DMS114 treated with DMSO at 0.1 percent for 48 hours (cell line): ENCODE data around the gene TSEN15.
"Not testable (repeated sequence)": the region's sequence is repeated elsewhere in the genome, so short reads cannot be mapped to it uniquely, and the experiment has no call there.

ENCODE experiments used
- DNase-seq: peaks from one replicate; lab custom pipeline; 2025; ENCODE audit not compliant: unreplicated experiment; lab: John Stamatoyannopoulos, UW

TSEN15 gene

DNA sequence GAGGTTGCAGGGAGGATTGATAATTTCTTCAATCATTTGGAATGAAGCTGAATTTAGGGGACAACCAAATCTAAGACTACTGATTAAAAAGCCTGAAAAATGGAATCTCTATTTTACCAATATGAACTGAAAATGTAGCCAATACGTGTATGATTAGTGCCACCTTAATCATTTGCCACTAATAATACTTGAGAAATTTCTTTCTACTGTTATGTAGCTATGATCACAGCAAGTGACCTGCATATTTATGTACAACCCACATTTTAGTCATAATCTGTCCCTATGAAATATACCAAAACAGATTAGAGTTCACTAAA, 20.5 kb upstream of the TSEN15 start:
- no peak for DNase-seq

DNA sequence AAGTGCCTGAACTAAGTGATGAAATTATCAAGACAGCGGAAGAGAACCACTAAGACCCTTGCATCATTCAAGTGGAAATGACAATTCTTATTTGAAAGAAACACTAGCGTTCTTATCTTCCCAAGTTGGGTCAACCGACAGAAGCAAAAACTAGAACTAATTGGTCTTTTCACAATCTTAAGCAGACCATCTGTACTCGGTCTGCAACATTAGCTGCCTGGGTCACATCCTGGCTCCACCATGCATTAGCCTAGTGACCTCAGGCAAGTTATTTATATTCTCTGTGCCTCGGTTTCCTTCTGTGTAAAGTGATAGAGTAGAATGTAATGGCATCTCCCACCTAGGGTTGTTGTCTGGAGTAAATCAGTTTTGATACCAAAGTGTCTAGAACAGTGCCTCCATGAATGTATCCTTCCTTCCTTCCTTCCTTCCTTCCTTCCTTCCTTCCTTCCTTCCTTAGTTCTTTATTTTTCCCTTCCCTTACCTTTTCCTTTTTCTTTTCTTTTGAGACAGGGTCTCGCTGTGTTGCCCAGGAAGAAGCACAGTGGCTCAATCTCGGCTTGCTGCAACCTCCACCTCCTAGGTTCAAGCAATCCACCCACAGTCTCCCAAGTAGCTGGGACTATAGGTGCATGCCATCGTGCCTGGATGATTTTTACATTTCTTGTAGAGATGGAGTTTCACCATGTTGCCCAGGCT, 20.0 kb upstream of the TSEN15 start:
- no peak for DNase-seq

DNA sequence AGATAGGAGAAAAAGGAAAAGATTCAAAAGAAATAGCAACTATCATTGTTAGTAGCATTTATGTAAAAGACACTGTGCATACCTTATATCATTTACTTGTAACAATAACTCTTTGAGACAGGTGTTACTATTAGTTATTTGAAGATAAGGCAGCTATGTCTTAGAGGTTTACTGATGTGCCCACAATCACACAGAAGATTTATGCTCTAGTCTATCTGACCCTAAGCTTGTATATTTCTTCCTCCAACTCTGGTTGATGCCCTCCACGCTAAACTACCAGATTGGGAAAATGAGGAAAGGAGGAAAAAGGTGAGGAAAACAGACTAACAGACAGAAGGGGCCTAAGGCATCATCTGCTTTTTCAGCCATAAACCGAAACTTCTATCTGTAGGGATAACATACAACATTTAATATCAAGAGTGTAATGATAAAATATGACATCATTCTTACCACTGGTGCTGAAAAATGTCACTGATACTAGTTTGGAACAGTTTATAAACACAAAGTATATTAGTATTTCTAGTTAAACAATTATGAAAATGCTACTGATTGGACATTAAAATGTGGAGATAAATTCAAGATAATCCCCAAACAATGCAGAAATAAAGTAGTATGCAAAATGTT, 19.1 kb upstream of the TSEN15 start:
- DNase-seq, result no peak

DNA sequence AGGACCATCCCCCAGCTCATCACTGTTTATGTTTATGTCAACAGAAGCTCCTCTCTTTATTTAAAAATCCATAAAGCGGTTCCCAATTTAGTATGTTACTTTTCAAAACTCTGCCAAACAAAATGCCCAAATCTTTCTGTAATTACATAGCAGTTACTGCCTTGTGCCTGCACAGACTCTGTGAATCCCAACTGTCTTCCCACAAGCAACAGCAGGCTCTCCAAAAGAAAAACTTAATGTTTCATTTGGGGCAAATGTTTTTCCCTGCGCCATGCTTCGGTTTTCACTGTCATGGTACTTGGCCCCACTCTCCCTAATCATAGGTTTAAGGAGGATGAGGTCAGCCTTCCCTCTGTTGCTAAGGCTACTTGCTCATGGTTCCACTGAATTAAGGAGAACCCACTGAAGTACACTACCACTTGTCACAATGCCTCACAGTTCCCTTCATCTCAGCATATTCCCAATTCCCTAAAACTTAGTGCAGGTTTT, 18.6 kb upstream of the TSEN15 start:
- DNase-seq, result no peak

DNA sequence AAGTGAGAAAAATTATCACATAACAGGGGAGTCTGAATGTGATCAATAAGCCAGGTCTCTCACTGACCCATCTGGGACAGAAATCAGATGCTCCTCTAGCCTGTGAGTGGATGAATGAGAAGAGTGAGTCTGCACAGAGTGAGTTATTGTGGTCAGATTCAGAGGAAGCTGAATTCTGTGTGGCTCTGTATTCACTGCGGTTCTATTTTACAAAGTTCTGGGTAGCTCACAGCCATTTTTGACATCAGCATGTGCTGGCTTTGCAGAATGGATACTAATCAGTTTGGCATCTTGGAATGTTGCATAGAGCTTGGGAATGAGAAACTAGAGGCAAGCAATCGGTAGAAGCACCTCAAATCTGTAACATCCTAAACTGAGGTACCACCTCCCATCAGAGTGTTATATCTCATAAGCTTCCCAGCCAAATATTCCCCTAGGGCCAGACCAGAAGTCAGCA, 17.8 kb upstream of the TSEN15 start:
- no peak for DNase-seq

DNA sequence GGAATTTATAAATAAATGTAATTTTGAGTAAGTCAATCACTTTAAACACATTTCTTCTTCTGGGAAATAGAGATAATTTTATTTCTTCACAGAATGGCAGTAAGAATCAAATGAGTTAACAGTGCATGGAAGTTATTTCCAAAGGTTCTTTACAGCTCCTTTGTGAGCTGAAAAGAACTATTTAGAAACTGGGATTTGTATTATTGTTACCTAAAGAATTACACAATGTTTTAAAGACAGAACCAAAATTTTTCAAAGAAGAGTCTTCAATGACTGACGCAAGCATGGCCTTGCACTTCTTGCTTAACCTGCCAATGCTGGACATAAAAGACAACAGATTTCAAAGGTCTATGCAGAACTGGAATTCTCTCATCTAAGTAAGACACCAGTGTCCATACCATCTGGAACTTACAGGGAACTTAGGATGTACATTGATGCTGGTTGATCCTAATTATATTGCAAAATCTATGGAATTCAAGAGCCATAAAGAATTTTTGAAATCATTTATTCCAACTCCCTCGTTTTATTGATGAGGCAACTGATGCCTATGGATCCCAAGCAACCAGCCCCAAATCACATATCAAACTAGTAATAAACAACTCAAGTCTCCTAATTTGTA, 16.7 kb upstream of the TSEN15 start:
- DNase-seq, result no peak

DNA sequence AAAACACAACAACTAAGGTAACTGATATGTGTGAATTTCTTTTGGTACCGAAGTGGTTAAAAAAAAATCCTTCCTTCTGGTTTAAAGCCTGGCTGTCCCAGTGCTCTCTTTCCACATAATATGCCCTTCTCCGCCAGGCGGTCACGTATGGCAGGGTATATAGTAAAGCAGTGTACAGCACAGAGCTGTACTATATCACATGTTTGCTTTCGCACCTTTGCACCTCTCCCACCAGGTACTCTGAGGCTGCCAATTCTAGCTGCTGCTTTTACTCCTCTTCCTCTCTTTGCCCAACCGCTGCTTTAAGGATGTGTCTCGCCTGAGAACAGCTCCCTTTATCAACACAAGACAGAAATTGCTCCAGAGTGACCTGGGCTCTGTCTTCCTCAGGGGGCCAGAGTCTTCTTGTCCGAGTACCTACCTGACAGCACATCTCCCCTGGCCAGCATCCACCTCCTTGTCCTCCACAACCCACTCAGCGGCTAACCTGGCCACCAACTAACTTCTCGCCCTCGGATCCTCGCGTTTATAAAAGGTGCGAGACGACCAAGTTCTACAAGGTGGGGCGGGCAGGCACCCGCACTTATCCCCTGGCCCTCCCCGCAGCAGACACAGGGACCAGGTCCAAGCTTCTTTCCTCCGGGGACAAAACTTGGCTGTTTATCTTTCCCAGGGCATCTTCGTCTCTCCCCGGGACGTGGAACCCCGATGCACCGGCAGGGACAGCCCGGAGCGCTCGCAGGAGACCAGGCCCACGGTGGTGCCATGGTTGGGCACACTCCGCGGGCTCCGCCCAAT, 15.6 kb upstream of the TSEN15 start:
- peak; percentile 20 for DNase-seq

DNA sequence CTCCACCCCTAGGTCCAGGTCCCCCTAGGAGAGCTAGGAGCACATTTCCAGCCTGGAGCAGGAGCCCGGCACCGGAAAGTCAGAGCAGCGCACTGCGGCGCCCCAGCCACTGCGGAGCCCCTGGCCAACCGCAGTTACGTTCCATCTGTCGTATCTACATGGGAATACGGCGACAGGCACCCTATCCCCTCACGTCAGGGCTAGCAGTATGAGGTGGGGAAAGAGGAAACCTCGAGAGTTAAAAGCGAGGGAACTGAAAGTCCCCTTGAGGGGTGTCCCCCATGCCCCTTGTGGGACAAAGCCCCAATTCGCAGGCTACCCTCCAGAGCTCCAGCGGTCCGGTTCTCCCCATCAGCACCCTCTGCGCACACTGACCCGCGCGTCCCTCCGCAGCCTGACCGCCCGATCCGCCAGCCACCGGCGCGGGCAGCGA, 15.0 kb upstream of the TSEN15 start:
- peak; percentile 34 for DNase-seq

DNA sequence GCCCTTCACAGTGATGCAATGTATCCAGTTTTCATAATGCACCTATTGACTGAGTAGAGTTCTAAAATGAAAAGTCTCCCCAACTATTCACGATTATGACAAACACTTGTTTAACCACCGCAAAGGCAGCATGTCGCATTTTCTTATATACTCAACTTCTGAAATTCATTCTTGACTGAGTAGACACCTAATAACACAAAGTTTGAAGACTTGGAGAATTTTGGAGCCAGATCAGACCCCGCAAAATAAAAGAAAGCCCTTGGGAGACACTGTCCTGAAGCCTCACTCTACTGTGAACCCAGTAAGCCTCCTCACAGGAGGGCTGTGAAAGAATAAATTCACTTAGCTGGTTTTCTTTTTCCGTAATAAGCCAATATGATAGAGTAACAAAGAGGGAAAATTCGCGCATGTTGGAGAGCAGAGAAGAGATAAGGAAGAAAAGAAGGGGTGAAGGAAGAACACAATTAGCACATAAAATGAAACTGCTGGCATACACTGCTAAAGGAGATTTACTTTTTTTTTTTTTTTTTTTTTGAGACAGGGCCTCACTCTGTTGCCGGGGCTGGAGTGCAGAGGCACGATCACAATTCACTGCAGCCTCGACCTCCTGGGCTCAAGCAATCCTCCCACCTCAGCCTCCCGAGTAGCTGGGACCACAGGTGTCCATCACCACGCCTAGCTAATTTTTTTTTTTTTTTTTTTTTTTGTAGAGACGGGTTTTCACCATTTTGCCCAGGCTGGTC, 13.5 kb upstream of the TSEN15 start:
- no peak for DNase-seq

DNA sequence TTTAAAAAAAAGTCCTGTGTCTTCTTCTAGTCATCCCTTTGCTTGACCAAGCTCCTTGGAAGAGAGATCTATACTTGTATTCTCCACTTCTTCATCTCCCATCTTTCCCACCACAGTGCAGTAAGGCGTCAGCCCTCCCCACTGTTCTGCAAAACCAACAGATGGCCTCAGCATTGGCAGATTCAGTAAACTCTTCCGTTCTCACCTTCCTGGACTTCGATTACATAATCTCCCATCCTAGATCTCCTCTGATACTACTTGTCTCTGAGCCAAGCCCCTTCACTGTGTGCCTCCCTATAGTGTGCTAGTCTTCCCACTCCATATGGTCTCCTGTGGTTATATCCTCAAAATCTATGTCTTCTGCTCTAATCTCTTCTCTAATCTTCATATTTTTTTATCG, 12.4 kb upstream of the TSEN15 start:
- no peak for DNase-seq

DNA sequence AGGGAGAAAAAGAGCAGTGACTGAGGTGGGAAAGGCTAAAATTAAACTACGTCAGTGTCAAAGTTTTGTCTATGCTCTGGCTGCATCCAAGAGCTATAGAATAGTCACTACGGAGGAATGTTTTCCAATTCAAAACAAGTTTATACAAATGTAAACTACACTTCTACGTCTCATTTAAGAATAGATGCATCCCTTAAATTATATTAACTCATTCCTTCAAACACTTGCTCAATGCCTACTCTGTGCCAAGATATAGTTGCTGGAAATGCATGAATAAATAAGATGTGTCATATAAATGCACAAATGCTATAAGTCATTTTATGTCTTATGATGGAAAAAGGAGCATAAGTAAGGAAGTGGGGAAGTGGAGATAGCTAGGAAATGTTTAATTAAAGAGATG, 9.8 kb upstream of the TSEN15 start:
- no peak for DNase-seq

DNA sequence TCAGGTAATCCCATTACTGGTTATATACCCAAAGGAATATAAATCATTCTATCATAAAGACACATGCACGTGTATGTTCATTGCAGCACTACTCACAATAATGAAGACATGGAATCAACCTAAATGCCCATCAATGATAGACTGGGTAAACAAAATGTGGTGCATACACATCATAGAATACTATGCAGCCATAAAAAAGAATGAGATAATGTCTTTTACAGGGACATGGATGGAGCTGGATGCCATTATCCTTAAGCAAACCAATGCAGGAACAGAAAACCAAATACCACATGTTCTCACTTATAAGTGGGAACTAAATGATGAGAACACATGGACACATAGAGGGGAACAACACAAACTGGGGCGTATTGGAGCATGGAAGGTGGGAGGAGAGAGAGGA, 8.2 kb upstream of the TSEN15 start:
- DNase-seq, result not testable (repeated sequence)

DNA sequence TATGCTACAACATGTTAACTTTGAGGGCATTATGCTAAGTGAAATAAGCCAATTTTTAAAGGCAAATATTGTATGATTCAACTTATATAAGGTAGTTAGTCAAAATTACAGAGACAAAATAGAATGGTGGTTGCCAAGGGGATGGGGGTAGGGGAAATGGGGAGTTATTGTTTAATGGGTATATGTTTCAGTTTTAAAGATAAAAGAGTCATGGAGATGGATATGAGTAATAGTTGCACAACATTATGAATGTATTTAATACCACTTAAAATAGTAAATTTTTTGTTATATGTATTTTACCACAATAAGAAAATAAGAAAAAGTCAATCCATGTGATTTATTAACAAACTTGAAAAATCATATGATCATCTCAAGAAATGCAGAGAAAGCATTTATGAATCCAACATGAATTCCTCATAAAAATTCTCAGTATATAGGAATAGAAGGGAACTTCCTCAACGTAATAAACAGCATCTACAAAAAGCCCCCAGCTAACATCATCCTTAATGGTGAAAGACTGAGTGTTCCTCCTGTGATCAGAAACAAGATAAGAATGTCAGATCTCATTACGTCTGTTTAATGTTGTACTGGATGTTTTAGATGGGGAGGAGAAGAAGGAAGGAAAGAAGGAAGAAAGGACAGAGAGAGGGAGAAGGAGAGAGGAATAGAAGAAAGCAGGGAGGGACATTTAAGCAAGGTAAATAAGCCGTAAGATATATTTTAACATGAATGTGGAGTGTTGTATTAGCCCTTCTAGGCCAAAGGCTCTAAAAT, 6.7 kb upstream of the TSEN15 start:
- no peak for DNase-seq

DNA sequence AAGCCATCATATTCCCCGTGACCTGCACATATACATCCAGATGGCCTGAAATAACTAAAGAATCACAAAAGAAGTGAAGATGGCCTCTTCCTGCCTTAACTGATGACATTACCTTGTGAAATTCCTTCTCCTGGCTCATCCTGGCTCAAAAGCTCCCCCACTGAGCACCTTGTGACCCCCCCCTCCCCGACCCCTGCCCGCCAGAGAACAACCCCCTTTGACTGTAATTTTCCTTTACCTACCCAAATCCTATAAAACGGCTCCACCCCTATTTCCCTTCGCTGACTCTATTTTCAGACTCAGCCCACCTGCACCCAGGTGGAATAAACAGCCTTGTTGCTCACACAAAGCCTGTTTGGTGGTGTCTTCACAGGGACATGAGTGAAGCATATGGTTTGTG, 4.0 kb upstream of the TSEN15 start:
- DNase-seq, result not testable (repeated sequence)

DNA sequence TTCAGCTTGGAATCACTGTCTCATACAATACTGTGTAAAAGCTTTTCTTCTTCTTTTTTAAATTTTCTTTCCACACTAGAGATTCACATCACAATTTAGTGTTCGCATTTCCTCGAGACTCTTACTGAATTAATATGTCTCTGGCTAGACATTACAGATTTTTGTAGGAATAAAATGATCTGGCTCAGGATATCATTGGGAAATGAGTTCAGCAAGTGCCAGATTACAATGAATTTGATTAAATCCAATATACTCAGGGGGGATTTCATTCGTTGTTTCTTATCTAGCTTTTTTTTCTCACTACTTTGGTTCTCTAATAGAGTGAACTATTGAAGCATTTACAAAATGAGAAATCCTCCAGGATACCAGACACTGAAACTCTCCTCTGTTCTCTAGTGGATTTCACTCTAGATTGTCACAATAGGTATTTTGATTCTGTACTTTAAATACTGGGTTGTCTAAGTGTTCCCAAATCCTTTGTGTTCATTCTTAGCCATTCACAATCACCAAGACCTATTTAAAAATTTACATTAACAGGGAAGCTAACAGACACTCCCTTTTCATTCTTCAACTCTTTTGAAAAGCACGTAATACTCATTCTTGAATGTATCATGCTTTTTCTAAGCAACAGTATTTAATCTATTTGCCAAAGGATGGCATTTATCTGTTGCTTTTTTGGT, 2.8 kb upstream of the TSEN15 start:
- no peak for DNase-seq

DNA sequence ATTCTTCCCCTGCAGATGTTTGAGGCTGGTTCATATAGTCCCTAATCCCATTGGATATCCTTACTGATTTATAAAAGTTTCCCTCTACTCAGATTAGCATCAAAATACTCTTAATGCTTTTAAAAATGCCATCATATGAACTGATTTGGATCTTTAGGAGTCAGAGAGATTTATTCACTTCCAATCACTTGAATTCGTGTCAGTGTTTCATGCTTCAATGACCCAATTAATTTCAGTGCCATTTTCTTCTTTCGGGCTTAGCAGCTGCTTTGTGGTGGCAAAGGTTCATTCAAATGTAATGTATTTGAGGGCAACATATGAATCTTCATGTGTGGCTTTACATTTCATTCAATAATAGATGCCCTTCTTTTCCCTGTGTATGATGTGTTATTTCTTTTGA, 2.2 kb upstream of the TSEN15 start:
- no peak for DNase-seq

DNA sequence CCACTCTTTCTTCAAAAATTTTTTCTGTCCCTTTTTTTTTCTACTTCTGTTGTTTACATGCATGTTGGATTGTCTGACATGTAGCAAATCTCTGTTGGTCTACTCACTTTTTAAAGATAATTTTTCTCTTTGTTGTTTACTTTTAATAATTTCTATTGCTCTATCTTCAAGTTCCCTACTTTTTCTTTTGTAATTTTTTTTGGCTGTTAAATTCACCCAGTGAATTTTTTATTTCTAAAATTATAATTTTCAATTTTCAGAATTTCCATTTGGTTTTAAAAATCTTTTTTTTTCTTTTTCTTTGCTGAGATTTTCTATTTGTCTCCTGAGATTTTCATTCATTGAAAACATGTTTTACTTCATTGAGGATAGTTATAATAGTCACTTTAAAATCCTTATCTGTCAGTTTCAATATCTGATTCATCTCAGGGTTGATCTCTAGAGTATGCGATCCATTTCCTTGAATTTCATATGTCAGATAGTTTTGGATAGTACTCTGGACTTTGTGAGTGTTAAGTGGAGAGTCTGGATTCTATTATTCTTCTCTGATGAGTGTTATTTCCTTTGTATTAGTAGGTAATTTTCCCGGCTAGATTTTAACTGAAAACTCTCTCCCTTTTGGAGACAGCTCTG, 1.6 kb upstream of the TSEN15 start:
- no peak for DNase-seq

DNA sequence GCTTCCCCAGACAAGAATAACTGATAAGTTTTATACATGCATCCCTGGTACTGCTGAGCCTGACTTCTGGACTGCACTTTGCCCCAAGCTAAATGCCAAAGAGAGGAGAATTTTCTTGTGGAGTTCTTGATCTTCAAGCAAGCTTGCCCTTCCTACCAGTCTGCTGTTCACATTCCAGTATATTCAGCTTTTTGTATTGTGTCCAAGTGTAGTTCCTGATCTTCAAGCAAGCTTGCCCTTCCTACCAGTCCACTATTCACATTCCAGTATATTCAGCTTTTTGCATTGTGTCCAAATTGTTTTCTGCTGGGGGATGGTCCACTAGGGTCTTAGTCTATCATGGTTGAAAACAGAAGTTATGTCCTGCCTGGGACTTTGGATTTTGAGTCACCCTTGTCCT, 894 bp upstream of the TSEN15 start:
- DNase-seq, result peak; percentile 56

DNA sequence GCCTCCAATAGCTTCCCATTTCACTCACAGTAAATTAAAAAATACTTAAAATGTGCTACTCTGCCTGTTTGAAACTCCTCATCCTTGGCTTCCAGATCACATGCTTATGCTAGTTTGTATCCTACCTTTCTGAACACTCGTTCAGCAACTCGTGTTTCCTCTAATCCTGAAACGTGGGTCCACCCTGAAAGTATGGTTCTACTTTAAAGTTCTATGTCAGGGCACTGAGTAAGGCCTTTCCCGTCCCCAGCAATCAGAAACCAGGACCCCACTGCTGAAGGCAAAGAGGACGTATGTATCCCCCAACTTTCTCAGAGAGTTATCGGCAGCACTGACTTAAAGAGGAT, 419 bp upstream of the TSEN15 start:
- peak; percentile 56 for DNase-seq
